Measurements from ENCODE around the gene KRTAP1-3.
"Not testable (repeated sequence)": the region's sequence is repeated elsewhere in the genome, so short reads cannot be mapped to it uniquely, and the experiment has no call there.

KRTAP1-3 gene

DNA sequence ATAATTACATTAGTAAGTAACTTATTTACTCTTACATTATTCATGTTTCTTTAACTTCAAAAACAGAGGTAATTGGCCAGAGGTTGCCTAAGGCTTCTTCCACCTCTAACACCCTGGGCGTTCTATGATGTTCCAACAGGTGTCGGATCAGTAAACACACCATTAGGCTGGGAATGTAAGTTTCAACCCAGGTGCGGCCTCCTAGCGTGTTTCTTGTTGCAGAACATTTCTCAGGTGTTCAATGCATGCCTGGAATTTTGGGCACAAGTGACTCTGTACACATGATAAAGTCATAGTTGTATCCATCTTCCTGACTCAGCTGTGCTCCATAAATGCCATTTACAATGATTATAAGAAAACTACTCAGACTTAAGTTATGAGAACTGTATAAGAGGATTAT is 19.4 kb upstream of the KRTAP1-3 start:
- no peak for DNase-seq

GRCh38 chr17:41052566-41052965 is 17.9 kb upstream of the KRTAP1-3 start:
- no peak for DNase-seq

DNA sequence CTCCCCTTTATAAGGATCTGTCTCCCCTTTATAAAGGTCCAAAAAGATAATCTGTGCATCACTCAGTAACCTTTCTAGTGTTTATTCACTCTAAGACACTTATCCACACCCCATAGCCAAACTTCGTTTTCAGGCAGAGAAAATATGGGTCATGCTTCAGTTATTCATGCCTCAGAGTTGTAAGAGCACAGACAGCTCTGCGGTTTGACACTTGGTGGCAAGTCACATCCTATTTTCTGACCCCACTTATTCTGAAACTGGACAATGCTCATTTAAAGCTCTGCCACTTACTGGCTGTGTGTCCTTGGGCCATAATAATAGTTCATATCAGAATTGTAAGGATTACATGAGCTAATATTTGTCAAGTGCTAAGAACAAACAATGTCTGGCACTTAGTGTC is 14.4 kb upstream of the KRTAP1-3 start:
- DNase-seq: no peak

GRCh38 chr17:41048441-41048840 is 13.8 kb upstream of the KRTAP1-3 start:
- DNase-seq: no peak

- not testable (repeated sequence) for DNase-seq
Observed at GRCh38 chr17:41046735-41047465, 12.2 kb upstream of the KRTAP1-3 start, which contains the start of gene KRTAP2-1. Gene KRTAP2-1 (minus strand): TSS chr17:41047316. CDS start chr17:41047267, 49 bp downstream.

DNA sequence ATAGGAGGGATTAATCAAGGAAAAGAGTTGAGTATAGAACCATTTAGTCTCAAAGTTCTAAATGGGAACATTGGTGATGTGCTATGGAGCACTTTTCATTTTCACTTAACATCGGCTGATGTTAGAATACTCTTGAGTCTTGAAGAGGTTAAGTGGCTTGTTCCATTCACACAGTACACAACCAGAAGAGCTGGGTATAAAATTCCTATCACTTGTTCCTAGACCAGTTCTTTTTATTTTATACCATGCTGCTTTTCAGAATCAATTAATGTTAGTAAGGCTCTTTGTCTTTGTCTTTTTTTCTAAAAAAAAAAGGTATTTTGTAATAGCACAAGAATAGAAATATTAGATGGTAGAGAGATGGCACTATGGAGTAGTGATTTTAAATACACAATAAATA is 8.3 kb upstream of the KRTAP1-3 start:
- no peak for DNase-seq

GRCh38 chr17:41040783-41041571 is 6.3 kb upstream of the KRTAP1-3 start, which contains the start of gene KRTAP1-1:
Gene KRTAP1-1 (minus strand): TSS chr17:41041450. CDS start chr17:41041397, 53 bp downstream.
- not testable (repeated sequence) for DNase-seq

DNA sequence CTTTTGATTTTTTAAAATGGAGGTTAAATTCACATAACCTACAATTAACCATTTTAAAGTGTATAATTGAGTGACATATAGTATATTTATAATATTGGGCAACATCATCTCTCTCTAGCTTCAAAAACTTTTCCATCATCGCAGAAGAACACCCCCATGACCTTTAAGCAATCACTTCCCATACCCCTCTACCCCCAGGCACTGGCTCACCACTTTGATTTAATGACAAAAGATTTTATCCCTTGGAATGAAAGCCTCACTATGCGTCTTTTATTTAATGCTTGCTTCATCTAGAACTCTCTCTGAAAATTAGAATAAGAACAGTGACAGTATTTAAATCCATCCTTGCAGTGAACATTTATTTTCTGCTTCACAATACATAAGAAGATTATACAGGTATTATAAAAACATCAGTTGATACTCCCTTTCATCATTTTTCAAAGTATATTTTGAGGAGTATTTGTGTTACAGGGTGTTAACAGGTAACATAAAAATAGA is 3.2 kb upstream of the KRTAP1-3 start:
- DNase-seq: no peak

DNA sequence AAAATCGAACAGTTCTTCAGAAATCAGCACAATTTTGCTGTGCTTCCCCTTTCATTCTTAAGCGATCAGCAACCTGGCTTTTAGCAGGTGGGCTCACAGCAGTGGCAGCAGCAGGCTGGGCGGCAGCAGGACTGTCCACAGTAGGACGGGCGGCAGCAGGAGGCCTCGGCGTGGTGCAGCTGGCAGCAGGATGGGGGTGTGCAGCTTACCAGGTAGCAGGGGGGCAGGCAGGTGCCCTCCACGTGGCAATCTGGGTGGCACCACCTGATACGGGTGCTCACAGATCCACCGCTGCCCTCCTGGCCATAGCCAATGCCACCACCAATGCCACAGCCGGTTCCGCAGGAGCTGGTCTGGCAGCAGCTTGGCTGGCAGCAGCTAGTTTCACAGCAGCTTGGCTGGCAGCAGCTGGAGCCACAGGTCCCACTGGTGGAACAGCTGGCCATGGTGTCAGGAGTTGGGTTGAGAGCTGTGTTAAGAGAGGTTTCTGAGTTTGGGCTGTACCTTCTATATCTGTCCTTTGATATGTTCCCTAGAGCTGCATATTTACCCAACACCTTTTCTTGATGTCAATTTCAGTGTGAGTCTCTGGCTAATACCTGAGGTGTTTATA is 4.9 kb downstream of the KRTAP1-3 start, which contains the start of gene KRTAP1-4:
TSS of gene KRTAP1-4 (minus strand) at position 563 of the 613 bp plus-strand sequence. CDS start at position 446, 117 bp downstream.
- DNase-seq: no peak

DNA sequence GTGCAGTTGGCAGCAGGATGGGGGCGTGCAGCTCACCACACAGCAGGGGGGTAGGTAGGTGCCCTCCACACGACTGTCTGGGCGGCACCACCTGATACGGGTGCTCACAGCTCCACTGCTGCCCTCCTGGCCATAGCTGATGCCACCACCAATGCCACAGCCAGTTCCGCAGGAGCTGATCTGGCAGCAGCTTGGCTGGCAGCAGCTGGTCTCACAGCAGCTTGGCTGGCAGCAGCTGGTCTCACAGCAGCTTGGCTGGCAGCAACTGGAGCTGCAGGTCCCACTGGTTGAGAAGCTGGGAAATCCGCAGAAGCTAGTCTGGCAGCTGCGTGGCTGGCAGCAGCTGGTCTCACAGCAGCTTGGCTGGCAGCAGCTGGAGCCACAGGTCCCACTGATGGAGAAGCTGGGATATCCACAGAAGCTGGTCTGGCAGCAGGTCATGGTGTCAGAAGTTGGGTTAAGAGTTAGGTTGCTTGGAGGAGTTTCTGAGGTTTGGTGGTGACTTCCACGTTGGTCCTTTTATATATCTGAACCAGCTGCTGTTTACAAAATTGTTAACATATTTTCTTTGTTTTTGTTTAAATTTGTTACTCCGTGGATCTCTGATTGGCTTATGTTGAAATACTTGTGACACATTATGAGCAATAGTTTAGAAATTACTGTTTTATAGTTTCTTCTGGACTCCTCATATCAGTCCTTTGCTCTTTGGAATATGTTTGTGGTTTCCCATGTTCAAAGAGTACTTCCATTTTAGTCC is 7.8 kb downstream of the KRTAP1-3 start, which contains the start of gene KRTAP1-5:
TSS of gene KRTAP1-5 (minus strand) at position 494 of the 757 bp plus-strand sequence. CDS start at position 441, 53 bp downstream.
- no peak for DNase-seq

GRCh38 chr17:41024697-41025096 is 10.0 kb downstream of the KRTAP1-3 start:
- DNase-seq: no peak

GRCh38 chr17:41020336-41020735 is 14.3 kb downstream of the KRTAP1-3 start:
- DNase-seq: no peak

DNA sequence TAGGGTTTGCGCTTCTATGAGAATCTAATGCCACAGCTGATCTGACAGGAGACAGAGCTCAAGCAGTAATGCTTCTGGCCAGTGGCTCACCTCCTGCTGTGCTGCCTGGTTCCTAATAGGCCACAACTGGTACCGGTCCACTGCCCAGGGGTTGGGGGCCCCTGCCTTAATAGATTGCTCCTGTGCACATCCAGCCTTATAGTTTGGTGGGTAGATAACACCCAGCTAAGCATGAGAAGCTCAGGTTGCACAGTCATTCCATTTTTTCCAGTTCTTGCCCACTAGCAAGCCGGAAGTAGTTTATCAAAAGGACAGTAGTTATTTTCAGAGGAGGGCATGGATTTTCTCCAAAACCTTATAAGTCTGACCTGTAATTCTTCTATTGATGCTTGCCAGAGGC is 15.3 kb downstream of the KRTAP1-3 start:
- no peak for DNase-seq

DNA sequence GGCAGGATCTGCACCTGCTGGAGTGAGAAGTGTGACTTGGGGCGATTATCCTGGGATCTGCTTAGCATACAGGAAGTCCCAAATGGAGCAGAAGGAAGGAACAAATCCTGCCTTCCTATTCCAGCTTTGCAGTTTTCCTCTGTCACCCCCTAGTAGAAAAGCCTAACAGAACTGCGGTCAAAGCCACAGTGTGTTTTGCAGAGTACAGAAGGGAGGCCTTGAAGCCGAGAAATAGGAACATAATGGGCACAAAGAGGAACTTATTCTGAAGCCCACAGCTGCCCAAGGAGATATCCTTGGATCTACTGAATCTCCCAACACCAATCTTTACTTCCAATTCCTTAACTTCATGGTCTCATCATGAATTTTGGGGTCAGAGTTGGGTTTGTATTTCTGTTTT is 16.1 kb downstream of the KRTAP1-3 start:
- no peak for DNase-seq

GRCh38 chr17:41016578-41017215 is 18.0 kb downstream of the KRTAP1-3 start:
- DNase-seq: no peak

DNA sequence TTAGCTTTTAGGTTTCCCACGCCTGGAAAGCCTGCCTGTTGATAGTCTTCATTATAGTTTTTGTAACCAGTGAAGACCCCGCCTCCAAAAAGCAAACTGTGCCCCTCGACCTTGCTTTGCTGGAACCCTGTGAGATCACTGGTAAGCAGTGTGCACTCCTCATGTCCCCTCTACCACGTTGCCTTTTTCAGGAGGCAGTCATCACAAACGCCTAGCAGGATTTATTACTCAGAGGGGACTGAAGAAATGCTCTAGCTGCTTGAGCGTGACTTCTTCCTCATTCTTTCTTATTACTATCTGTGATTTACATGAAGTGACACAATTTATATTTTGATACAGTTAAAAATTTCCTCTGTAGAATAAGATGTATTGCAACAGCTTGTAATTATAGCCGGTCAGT is 19.2 kb downstream of the KRTAP1-3 start:
- DNase-seq: no peak

DNA sequence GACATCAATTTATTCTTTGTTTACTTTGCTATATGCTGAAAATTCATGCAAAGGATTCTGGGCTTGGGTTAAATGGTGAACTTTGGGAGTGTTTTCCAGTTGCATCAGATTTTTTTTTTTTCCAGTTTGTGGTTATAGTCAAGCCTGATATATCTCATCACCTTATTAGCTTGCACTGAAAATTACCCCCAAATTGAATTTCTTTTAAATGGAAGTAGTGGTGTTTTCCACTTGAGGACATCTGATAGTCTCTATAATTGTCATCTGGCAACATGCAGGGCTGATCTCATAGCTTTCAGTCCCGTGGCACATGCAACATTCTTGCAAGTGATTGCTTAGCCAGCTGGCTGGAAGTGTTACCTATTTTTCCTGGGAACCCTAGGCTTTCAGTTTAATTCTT is 21.1 kb downstream of the KRTAP1-3 start:
- peak; percentile 68 for DNase-seq

- no peak for DNase-seq
Observed at GRCh38 chr17:41013181-41013580, 21.5 kb downstream of the KRTAP1-3 start.

GRCh38 chr17:41012326-41013120 is 22.2 kb downstream of the KRTAP1-3 start:
- no peak for DNase-seq

GRCh38 chr17:41010441-41010840 is 24.2 kb downstream of the KRTAP1-3 start:
- no peak for DNase-seq

- DNase-seq: no peak
Observed at GRCh38 chr17:41009936-41010335, 24.7 kb downstream of the KRTAP1-3 start.

All from NCI-H1436 (cell line).